Activated CD8-positive, alpha-beta memory T cell treated with anti-CD3 and anti-CD28 coated beads, Interleukin-2, amount 50 U/mL, for 48 hours (primary cell): ENCODE measurements around the gene ZNF430.
A peak's percentile ranks its signal among the peaks of the same experiment; 100 is the strongest.
"Not testable (repeated sequence)": the region's sequence is repeated elsewhere in the genome, so short reads cannot be mapped to it uniquely, and the experiment has no call there.

ENCODE experiments used
- DNase-seq: peaks from one replicate; pipeline ENCODE4 v3.0.0-alpha.2; 2020

Gene ZNF430

DNA sequence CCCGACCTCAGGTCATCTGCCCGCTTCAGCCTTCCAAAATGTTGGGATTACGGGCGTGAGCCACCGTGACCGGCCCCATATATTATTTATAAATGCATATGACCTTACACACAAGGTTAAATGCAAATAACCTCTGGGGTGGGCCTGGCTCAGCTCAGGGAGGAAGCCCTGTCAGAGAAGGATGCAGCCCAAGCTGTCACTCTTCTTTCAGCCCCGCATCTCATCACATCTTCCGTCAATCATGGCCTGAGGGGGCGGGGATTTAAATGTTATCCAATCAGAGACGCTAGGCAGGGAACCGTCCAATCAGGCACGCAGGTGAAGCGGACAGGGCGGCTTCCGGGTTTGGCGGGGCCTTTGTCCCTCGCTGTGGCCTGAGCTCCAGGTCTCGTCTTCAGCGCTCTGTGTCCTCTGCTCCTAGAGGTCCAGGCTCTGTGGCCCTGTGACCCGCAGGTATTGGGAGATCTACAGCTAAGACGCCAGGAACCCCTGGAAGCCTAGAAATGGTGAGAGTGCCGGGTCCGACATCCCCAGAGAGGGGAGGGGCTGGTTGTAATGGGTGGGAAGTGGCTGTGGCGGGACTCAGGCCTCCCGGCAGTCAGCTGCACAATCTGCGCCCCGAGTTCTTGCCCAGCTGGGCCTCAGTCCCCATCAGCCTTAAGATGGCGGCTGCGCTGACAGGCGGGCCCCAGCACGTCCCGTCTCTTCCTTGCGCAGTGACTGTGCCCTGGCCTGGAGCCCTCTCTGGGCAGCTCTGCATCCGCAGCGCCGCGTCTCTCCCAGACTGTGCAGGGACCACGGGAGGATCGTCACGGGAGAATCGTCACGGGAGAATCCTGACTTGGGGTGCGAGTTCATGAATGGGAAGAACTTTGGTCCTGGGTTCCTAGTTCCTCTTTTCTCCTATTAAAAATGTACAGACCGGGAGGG is at the start of gene ZNF430:
ZNF430 (plus strand) TSS at position 360 of the 930 bp plus-strand sequence; CDS start at position 504, 144 bp downstream.
- DNase-seq: peak; percentile 91

DNA sequence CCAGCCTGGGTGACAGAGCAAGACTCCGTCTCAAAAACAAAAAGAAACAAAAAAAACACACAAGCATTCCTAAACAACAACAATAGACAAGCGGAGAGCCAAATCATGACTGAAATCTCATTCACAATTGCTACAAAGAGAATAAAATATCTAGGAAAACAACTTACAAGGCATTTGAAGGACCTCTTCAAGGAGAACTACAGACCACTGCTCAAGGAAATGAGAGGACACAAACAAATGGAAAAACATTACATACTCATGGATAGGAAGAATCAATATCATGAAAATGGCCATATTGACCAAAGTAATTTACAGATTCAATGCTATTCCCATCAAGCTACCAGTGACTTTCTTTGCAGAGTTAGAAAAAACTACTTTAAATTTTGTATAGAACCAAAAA is 27.7 kb upstream of the ZNF430 start:
- not testable (repeated sequence) for DNase-seq

DNA sequence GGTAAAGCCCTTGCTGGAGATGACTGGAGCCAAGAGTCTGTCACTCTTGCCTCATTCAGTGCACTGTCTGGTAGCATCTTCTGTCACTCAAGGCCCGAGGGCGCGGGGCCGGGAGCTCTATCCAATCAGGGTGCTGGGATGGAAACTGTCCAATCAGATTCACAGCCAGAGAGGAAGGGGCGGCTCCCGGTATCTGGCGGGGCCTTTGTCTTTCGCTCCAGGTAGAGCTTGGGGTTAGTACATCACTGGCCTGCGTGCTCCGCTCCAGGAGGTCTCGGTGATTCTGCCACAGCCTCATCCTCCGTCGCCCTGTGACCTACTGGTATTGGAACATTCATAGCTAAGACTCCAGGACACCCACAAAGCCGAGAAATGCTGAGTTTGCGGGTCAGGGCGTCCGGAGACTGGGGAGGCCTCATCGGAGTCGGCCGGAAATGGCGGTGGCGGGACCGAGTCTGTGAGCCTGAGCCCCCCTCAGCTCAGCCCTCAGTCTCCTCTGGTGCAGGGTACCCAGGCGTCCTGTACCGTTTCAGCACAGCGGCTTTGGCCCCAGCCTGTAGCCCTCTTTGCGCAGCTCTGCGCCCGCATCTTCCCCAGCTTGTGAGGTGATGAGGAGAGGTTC is 20.6 kb upstream of the ZNF430 start:
- peak; percentile 88 for DNase-seq

DNA sequence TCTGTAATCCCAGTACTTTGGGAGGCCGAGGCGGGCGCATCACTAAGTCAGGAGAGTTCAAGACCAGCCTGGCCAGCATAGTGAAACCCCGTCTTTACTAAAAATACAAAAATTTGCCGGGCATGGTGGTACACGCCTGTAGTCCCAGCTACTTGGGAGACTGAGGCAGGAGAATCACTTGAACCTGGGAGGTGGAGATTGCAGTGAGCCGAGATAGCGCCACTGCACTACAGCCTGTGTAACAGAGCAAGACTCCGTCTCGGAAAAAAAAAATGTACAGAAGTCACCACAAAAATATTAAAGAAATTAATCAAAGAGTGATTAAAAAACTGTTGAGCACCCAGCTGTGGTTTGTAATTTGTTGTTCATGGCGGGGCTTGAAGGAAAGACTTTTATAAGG is 781 bp downstream of the ZNF430 start:
- not testable (repeated sequence) for DNase-seq

DNA sequence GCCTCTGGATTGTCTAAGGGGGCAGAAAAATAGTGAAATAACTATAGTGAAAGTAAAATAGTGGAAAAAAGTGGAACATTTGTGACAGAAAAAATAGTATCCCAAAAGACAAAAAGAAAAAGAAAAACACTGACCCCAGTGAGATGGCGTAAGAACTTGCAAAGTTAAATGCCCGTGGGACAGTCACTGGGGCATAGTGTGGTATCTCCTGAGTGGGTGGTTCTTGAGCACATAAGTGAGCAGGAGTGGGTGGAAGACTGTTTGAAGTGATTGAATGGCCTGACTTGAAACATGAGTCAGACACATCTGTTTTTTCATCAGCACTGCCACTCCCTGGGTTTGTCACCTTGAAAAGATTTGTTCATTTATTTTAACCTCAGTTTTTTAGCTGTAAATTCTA is 2.5 kb downstream of the ZNF430 start:
- DNase-seq: peak; percentile 57

DNA sequence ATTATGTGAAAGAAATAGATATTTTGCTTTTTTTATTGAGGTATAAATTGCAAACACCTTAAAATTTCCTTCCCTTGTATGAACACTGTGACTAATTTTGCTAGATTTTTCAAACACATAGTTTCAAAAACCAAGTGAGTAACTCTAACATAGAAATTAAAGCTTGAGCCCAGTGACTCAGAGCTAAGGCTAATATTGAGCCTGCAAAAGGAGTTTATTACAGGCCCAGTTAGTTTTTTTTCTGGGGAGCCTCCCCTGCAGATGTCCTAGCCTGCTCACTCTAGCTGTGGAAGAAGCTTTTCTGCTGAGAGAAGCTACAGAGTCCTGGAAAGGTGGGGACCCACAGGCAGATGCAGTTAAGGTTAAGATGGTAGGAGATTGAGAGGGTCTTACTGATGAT is 3.4 kb downstream of the ZNF430 start:
- no peak for DNase-seq

DNA sequence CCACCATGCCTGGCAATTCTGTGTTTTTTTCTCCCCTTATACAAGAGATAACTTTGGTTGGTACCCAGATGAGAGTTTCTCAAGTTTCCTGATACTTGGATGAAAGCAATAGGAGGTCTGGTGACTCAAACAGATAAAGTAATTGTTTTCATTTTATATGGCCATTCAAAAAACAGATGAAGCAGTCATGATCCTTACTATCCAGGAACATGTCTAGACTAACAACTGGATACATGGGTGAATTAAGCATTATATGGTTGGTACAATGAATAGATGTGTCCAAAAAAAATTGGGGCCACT is 8.5 kb downstream of the ZNF430 start:
- DNase-seq: no peak

DNA sequence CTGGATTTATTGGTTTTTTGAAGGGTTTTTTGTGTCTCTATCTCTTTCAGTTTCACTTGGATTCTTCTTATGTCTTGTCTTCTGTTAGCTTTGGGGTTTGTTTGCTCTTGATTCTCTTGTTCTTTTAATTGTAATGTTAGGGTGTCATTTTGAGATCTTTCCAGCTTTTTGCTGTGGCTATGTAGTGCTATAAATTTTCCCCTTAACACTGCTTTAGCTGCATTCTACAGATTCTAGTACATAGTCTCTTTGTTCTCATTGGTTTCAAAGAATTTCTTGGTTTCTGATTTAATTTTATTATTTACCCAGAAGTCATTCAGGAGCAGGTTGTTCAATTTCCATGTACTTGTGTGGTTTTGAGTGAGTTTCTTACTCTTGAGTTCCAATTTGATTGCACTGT is 24.6 kb downstream of the ZNF430 start:
- DNase-seq: no peak

DNA sequence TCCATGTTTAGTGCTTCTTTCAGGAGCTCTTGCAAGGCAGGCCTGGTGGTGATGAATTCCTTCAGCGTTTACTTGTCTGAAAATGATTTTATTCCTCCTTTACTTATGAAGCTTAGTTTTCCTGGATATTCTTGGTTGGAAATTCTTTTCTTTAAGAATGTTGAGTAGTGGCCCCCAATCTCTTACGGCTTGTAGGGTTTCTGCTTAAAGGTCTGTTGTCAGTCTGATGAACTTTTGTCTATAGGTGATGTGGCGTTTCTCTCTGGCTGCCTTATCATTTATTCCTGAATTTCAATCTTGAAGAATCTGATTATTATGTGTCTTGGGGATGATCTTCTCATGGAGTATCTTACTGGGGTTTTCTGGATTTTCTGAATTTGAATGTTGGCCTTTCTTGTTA is 26.0 kb downstream of the ZNF430 start:
- no peak for DNase-seq

DNA sequence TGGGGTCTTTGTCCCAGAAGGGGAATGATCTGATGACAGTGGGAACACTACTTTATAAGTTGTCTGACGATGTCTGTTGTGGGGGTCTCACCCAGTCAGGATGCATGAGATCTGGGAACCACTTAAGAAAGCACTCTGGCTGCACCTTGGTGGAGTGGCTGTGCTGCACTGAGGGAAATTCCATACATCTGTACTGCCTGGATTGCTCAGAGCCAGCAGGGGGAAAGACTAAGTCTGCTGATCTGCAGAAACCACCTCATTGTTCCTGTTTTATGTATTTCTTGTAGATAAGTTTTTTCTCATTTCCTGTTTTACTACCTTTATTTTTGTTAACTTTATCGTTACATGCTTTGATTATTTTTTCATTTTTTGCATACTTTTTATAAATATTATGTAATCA is 27.3 kb downstream of the ZNF430 start:
- no peak for DNase-seq

DNA sequence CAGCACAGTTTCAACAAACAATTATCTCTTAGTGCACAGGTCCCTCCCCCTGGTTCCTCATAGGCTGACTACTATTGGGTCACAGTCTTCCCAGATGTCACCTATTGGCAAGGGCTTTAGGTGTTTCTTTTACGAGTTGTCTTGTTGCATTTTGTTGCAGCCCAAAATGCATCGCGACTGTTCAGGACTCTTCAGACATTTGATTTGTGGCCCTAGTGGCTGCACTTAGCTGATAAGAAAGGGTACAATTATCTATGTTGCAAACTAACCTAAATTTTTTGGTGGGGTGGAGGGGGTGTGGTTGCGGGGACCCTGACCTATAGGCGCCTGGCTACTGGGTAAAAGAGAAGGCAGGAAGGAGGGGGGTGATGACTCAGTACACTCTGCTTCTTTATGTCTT is 32.4 kb downstream of the ZNF430 start:
- DNase-seq: no peak

DNA sequence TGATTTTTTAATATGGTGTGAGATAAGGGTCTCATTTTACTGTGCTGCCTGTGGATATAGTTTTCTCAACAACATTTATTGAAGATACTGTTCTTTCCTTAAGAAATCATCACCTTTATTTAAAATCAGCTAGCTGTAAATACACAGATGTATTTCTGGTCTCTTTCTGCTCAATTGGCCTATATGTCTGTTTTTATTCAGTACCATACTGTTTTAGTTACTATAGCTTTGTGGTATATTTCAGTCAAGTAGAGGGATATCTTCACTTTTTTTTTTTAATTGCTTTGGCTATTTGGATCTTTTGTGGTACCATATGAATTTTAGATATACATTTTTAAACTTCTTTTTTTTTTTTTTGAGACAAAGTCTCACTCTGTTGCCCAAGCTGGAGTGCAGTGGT is 44.9 kb downstream of the ZNF430 start:
- DNase-seq: no peak

DNA sequence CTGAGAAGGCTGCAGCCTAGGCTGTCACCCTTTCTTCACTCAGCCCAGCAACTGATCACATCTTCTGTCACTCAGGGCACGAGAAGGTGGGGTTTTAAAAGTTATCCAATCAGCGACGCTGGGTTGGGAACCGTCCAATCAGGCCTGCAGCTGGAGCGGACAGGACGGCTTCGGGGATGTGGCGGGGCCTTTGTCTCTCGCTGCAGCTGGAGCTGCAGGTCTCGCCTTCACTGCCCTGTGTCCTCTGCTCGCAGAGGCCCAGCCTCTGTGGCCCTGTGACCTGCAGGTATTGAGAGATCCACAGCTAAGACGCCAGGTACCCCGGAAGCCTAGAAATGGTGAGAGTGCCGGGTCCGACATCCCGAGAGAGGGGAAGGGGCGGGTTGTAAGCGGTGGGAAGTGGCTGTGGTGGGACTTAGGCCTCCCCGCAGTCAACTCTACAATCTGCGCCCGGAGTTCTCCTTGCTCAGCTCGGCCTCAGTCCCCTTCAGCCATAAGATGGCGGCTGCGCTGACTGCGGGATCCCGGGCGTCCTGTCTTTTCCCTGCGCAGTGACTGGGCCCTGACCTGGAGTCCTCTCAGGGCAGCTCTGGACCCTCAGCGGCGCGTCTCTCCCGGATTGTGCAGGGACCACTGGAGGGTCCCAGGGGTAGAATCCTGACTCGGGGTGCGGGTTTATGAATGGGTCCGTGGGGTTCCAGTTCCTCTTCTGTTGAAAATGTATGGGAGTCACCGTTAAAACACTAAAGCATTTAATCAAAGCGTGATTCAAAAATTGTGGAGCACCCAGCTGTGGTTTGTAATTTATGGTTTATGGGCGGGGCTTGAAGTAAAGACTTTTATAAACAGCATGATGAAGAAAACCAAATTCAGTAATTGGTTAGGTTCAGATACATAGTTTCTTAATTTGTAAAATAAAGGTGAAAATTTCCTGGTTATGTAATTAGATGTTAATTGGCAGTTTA is 61.8 kb downstream of the ZNF430 start, which contains the start of gene ZNF714:
ZNF714 (plus strand) TSS at position 193 of the 965 bp plus-strand sequence. CDS start 16,066 bp downstream, outside the sequence.
- DNase-seq: peak; percentile 88

DNA sequence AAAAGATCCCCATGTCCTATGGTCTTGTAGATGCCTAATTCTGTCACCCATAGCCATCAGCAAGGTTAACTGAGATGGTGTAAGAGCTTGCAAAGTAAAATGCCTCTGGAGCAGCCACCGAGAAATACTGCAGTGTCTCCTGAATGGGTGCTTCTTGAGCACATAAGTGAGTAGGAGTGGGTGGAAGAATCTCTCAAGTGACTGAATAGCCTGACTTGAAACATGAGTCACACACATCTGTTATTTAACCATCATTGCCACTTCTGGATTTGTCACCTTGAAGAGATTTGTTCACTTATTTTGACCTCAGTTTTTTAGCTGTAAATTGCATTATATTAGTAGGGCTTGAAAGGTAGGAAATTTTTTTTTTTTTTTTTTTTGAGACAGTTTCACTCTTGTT is 63.9 kb downstream of the ZNF430 start:
- no peak for DNase-seq

DNA sequence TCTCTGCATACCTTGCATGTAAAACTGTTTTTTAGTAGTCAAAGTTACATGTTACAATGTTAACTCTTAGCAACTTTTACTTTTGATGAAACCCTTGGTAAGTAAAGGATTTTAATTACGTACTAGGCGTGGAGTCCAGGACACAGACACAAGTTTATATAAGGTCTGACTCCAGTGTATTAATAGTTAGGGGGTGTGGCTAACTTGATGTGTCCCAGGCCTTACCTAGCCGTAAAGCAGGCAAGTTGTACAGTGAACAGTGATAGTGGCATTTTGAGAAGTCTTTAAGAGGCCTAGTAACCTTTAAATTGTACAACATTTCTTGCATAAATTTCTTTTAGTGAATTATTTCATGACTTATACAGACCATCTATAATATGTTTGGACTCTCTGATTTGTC is 67.4 kb downstream of the ZNF430 start:
- no peak for DNase-seq

DNA sequence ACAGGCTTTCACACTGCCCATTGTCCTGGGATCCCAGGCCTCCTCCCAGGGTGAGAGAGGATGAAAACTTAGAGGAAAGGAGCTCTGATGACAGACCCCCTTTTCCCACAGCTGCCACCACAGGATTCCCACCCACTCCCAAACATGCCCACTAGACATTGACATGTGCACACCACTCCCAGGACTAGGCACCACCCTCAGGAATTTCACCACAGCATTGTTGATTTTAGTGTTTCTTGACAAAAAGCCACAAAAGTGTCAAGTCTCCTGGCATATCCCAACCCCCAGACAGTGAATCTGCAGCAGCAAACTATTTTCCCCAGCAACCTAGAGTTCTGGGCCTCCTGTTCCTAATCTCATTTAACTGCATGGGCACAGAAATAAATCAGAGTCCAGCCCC is 71.7 kb downstream of the ZNF430 start:
- no peak for DNase-seq

DNA sequence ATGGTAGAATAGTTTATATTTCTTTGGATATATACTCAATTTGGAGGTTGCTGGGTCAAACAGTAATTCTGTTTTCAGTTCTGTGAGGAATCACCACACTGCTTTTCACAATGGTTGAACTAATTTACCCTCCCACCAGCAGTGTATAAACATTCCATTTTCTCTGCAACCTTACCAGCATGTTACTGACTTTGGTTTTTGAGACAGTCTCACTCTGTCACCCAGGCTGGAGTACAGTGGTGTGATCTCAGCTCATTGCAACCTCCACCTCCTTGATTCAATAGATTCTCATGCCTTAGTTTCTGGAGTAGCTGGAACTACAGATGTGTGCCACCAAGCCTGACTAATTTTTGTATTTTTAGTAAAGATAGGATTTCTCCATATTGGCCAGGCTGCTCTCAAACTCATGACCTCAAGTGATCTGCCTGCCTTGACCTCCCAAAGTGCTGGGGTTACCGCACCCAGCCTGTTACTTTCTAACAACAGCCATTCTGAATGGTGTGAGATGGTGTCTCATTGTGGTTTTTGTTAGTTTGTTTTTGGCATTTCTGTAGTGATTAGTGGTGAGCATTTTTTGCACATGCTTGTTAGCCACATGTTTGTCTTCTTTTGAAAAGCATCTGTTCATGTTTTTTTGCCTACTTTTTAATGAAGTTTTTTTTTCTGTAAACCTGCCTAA is 74.0 kb downstream of the ZNF430 start:
- DNase-seq: no peak

DNA sequence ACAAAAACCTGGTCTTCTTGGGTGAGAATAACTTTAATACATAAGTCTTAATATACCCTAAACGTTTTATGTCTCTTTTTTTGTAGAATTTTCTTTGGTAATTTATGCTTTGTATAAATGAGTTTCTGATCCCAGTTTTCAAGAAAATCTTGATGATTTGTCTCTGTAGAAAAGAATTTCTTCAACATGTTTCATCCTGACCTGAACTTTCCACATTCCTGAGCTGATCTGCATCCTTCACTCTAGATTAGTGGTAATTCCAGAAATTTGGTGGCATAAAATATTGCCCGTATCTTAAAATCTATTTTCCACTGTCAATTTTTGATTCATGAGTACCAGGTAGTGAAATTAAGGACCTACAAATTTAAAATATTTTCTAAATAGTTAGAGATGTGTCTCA is 77.8 kb downstream of the ZNF430 start:
- no peak for DNase-seq

DNA sequence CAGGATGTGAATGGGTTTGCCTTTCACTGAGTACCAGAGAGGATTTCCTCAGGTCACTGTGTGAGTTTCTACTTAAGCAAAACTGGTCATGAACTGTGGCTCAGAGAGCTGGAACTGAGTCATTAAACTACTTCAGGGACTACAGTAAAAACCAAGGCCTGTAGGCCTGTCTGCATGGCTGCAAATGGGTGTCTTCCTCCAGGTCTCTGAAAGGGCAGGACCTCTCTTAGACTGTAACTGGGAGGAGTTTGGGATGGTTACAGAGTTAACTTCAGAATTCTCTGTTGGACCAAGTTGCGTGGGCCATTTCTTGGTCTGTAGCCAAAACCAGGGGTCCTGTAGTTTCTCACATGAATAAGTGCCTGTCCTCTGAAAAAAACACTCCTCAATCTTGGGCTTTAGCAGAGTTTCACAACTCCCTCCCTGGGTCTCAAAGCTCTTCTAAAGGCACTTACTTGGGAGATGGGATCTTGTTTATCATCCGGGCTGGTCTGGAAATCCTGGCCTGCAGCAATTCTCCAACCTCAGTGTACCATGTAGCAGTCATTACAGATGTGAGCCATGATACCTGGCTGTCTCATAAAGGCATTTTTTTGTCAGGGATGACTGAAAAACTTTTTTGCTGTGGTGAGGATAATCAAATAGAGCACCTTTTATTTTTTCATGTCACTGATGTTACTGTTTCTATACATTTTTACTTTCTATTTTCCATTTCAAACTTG is 81.2 kb downstream of the ZNF430 start:
- no peak for DNase-seq

DNA sequence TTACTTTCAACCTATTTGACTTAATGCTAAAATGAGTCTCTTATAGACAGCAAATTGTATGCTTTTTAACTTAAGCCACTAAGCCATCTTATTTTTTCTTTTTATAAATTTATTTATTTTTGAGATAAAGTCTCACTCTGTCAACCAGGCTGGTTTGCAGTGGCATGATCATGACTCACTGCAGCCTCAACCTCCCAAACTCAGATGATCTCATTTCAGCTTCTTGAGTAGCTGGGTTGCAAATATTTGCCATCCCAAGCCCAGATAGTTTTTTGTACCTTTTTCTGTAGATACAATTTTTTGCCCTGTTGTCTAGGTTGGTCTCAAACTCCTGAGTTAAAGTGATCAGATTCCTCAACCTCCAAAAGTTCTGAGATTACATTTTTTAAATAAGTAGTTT is 88.7 kb downstream of the ZNF430 start:
- DNase-seq: no peak
